ENCODE results near the gene KRTAP5-7.
"Not testable (repeated sequence)": the region's sequence is repeated elsewhere in the genome, so short reads cannot be mapped to it uniquely, and the experiment has no call there.

The KRTAP5-7 gene, protein sequence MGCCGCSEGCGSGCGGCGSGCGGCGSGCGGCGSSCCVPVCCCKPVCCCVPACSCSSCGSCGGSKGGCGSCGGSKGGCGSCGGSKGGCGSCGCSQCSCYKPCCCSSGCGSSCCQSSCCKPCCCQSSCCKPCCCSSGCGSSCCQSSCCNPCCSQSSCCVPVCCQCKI

DNA sequence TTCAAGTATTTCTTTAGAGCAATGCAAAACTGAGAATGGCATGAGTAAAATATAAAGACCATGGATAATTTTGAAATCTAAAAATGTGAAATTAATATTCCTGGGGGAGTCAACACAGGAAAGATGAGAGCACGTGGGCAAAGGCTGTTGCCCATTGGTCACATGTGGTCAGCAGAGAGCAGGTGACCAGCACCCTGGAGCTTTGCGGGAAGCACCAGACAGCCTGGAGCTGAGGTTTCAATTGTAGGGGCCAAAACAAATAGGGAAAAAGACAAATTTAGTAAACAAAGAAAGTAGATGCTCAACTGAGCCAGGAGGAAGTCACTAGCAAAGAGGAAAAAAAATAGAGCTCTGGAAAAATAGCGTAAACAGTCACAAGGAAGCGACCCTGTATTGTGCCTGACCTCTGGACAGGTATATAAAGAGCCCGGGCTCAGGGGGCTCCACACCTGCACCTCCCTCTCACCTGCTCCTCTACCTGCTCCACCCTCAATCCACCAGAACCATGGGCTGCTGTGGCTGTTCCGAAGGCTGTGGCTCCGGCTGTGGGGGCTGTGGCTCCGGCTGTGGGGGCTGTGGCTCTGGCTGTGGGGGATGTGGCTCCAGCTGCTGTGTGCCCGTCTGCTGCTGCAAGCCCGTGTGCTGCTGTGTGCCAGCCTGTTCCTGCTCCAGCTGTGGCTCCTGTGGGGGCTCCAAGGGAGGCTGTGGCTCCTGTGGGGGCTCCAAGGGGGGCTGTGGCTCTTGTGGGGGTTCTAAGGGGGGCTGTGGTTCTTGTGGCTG is at the start of gene KRTAP5-7:
KRTAP5-7 (plus strand) TSS at position 472 of the 780 bp plus-strand sequence; CDS start at position 506, 34 bp downstream.
- not testable (repeated sequence) for FAIRE-seq; DNase-seq (ENCODE audit: low spot score)

- no peak for FAIRE-seq
- no peak for DNase-seq (ENCODE audit: low spot score)
Observed at GRCh38 chr11:71477641-71478527, 49.2 kb upstream of the KRTAP5-7 start.

GRCh38 chr11:71478528-71478840 is 48.6 kb upstream of the KRTAP5-7 start:
- FAIRE-seq (no peak), DNase-seq (ENCODE audit: low spot score) (no peak)

GRCh38 chr11:71481101-71481960 is 45.7 kb upstream of the KRTAP5-7 start:
- DNase-seq (ENCODE audit: low spot score) (no peak), FAIRE-seq (no peak)

- FAIRE-seq (no peak), DNase-seq (ENCODE audit: low spot score) (no peak)
Observed at GRCh38 chr11:71482216-71482615, 44.9 kb upstream of the KRTAP5-7 start.

GRCh38 chr11:71482746-71483364 is 44.2 kb upstream of the KRTAP5-7 start:
- FAIRE-seq (no peak), DNase-seq (ENCODE audit: low spot score) (no peak)

DNA sequence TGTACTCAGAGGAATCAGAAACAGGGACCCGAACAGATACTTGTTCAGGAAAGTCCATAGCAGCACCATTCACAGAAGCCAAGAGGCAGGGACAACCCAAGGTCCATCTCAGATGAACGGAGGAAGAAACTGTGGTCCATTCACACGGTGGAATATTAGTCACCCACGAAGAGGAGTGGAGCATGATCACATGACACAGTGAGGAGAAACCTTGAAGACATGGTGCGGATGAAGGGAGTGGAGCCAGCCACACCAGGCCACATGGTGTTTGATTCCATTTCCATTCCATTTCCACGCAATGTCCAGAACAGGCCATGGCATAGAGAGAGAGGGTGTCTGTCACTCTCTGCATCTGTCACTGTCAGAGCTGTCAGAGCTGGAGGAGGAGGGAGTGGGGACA is 43.4 kb upstream of the KRTAP5-7 start:
- FAIRE-seq (no peak), DNase-seq (ENCODE audit: low spot score) (no peak)

GRCh38 chr11:71484248-71485062 is 42.6 kb upstream of the KRTAP5-7 start:
- FAIRE-seq (no peak), DNase-seq (ENCODE audit: low spot score) (no peak)

DNA sequence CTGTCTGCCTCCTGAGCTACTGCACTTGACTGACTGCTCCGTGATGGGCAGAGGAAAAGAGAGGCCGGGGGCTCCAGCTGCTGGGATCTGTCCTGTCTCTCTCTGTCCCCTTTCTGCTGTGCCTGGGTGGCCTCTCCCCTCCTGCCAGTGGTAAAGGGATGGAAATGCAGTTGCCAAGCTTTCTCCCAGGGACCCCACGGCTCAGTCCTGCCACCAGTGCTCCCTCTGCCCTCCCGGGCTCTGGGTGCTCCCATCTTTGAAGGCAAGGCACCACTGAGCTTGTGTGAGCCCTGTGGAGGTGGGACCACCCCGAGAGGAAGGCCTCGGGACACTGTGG is 42.0 kb upstream of the KRTAP5-7 start:
- no peak for DNase-seq (ENCODE audit: low spot score)
- FAIRE-seq: no peak

GRCh38 chr11:71485466-71485865 is 41.6 kb upstream of the KRTAP5-7 start:
- no peak for FAIRE-seq

GRCh38 chr11:71486320-71486719 is 40.7 kb upstream of the KRTAP5-7 start:
- DNase-seq (ENCODE audit: low spot score): no peak
- FAIRE-seq: no peak

More at GRCh38 chr11:71485466-71485865, 41.6 kb upstream of the KRTAP5-7 start:
- no peak for DNase-seq (ENCODE audit: low spot score)

DNA sequence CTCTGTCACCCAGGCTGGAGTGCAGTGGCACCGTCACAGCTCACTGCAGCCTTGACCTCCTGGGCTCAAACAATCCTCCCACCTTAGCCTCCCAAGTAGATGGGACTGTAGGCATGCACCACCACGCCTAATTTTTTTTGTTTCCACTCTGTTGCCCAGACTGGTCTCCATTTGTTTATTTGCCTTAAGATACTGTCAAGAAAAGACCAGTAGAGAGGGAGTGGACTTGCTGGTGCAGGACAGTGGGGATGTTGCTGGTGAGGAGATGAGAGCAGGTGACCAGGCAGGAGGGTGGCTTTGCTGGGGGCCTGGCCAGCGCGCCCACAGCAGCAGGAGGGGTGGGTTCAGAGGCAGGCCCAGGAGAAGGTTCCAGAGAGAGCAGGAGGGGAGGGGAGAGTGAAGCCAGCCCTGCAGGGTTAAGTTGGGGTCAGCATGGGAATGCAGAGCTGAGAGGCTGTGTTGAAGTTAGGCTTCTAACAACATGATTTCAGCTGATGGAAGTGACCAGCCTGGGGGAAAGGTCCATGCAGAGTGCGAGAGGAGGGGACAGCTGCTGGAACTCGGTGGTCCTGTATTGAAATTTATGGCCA is 38.3 kb upstream of the KRTAP5-7 start:
- DNase-seq (ENCODE audit: low spot score) (no peak), FAIRE-seq (no peak)

DNA sequence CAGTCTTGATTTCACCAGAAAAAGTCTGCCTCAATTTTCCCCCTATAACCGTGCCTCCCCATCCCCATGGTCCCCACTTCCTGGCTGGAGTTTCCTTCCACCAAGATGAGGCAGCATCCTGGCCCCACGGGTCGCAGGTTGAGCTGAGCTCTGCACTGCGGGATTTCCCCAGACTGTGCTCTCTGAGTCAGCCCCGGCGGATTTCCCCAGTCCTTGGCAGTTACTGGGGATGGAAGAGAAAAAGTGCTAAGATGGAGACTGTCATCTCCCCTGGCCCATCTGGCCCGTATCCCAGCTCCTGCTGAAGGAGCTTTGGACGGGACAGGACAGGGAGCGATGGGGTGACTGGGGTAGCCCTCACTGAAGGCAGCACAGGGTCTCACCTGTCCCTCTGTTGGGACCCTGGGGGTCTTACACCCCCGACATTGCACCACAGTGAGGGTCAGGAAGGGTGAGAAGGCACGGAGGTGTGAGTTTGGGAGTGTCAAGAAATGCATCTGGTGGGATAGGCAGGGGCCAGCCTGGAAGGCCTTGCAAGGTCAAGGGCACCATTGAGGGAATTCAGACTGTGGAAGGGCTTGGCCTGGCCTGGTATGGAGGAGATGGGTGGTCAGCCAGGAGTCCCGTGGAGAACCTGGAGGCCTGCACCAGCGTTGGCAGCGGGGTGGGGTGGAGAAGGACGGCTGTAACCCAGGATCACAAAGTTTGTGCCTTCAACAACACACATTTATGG is 37.6 kb upstream of the KRTAP5-7 start:
- DNase-seq (ENCODE audit: low spot score) (peak; percentile 58), FAIRE-seq (peak; percentile 69)

DNA sequence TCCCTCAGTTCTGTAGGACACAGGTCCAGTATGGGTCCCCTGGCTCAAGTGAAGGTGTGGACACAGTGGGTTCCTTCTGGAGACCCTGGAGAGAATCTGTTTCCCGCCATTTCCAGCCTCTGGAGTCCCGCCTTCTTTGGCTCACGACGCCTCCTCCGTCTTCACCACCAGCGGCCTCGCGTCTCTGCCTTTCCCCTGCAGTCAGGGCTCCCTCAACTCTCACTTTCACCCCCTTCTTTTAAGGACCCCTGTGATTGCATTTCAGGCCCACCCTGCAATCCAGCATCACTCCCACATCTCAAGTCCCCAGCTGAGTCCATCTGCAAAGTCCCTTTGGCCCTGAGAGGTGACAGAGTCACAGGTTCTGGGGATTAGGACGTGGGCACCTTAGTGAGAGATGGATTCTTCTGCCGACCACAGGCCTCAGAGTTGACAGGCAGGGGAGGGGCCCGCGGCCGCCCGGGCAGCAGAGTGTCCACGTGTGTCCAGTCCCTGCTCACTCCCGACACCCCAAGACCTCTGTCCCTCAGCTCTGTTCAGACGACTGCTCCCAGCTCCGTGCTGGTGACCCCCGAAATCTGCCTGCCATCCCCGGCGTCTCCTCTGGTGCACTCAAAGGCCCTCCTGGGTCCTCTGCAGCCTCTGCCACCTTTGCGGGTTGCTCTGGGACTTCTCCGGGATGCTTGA is 36.9 kb upstream of the KRTAP5-7 start:
- FAIRE-seq (no peak), DNase-seq (ENCODE audit: low spot score) (no peak)

- no peak for FAIRE-seq
- no peak for DNase-seq (ENCODE audit: low spot score)
Observed at GRCh38 chr11:71490731-71491390, 36.2 kb upstream of the KRTAP5-7 start.

DNA sequence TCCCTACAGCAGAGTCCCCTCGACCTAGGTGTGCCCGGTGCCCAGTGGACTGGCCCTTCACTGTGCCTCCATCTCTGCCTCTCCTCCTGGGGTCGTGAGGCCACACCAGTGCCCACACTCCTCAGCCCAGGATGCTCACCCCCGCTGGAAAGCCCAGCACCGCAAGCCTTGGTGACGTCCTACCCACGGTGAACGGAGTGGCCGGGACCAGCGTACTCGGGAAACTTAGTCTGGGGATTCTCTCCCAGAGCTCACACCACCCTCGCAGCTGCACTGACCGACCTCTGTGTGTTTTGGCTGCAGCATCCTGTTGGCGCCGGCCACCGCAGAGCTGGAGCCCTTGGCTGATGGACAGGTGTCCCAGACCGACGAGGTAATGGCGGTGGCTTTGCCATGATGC is 35.5 kb upstream of the KRTAP5-7 start:
- DNase-seq (ENCODE audit: low spot score) (no peak), FAIRE-seq (no peak)

- no peak for DNase-seq (ENCODE audit: low spot score)
- FAIRE-seq: no peak
Observed at GRCh38 chr11:71491940-71492339, 35.1 kb upstream of the KRTAP5-7 start.
